MCF 10A (cell line): Measurements from ENCODE around the gene SMOC2. TPM values are rescaled to one million over a fixed set of nuclear protein-coding genes. Genes with fewer than 3 reads are reported as not detected.

ENCODE experiments used
- BruUV-seq: library from RNA; stranded (reverse); fragments of 400-500 nt; replicated peaks from 2 replicates; lab custom pipeline; 2021; lab: Mats Ljungman, UMichigan
- CTCF ChIA-PET: fragments of 300-600 bp; sonication (Branson Sonifier 250); formaldehyde crosslinking; extraction: SDS; loops from one replicate; lab custom pipeline; 2021; ENCODE audit warnings: antibody characterized with exemption, inconsistent platforms; lab: Yijun Ruan, JAX
- POLR2A ChIA-PET: fragments of 300-600, 350-650 bp; sonication (Branson Sonifier 250); formaldehyde crosslinking; extraction: SDS; loops from one replicate; lab custom pipeline; 2020; ENCODE audit warnings: antibody characterized with exemption, inconsistent platforms; lab: Yijun Ruan, JAX
- DNase-seq: peaks from one replicate; pipeline ENCODE4 v3.0.0-alpha.2; 2018; ENCODE audit not compliant: unreplicated experiment
- H3K27ac Mint-ChIP-seq: one replicate; pipeline ENCODE4 v1.8.0; 2022; ENCODE audit warnings: mild to moderate bottlenecking, low read depth, mixed read lengths; ENCODE audit not compliant: unreplicated experiment
- H3K27me3 Mint-ChIP-seq: one replicate; pipeline ENCODE4 v1.8.0; 2022; ENCODE audit warnings: mixed read lengths; ENCODE audit not compliant: insufficient read depth, unreplicated experiment
- H3K36me3 Mint-ChIP-seq: one replicate; pipeline ENCODE4 v1.8.0; 2022; ENCODE audit warnings: mild to moderate bottlenecking, moderate library complexity, mixed read lengths; ENCODE audit not compliant: insufficient read depth, unreplicated experiment
- H3K4me1 Mint-ChIP-seq: one replicate; pipeline ENCODE4 v1.8.0; 2022; ENCODE audit warnings: mixed read lengths; ENCODE audit not compliant: insufficient read depth, unreplicated experiment
- H3K4me3 Mint-ChIP-seq: one replicate; pipeline ENCODE4 v1.8.0; 2022; ENCODE audit warnings: mild to moderate bottlenecking, moderate library complexity, mixed read lengths; ENCODE audit not compliant: unreplicated experiment
- H3K9me3 Mint-ChIP-seq: one replicate; pipeline ENCODE4 v1.8.0; 2022; ENCODE audit warnings: mixed read lengths; ENCODE audit not compliant: unreplicated experiment
- CTCF ChIP-seq: fragments of 200-600 bp; IDR thresholded peaks from one replicate; pipeline ENCODE4 v1.8.0; 2022; ENCODE audit warnings: antibody characterized with exemption, mild to moderate bottlenecking; ENCODE audit not compliant: unreplicated experiment
- intact Hi-C: fragments of 100-400 bp; cut with micrococcal nuclease; formaldehyde crosslinking; loops from 2 replicates; pipeline ENCODE4 v1.14.1; 2022
- total RNA-seq: library from RNA; stranded (reverse); gene quantifications from 2 replicates; pipeline ENCODE4 v1.2.3, GENCODE V29; 2022

SMOC2 gene
- total RNA-seq, 1 experiment from 2014 or later, result not detected

- DNase-seq, result no peak
- H3K27ac Mint-ChIP-seq, result no peak overlapping the region
- ChIA-PET CTCF (interaction anchor here (0.8 to 2.1 kb wide), 7 partner anchors 12 to 102 kb away, joined by 3 to 7 read pairs (median 3); no protein-coding TSS in a partner anchor), POLR2A (no interaction called here)
- H3K27me3 Mint-ChIP-seq, result peaks cover 42% of the 10 kb centered on the region
- intact Hi-C loops, result no loop called here
- H3K4me1 Mint-ChIP-seq, result no peaks in the 10 kb centered on the region
- no peaks in the 10 kb centered on the region for H3K36me3 Mint-ChIP-seq
- TF ChIP-seq CTCF, result no peak
- H3K4me3 Mint-ChIP-seq, result no peak overlapping the region
- no TSS peak for BruUV-seq
- H3K9me3 Mint-ChIP-seq, result no peaks in the 10 kb centered on the region
Observed at GRCh38 chr6:168711666-168712300, 270.8 kb downstream of the SMOC2 start.

DNA sequence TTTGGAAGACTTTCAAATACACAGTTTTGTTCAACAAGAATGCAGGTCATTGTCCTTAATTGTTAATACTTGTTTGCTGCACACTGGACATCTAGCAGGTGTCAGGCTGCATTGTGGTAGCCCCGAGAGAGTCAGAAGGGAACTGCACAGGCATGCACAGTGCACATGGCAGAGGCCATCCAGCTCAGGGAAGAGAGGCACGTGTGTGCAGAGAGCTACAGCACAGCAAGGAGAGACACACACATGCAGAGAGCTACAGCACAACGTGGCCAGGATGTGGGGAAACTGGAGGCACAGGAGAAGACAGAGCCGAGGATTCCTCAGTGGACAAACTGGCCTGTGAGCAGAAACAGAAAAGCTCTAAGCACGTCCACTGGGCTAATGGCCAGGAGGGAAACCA, 272.0 kb downstream of the SMOC2 start:
- intact Hi-C loops, result no loop called here
- CTCF ChIA-PET, result interaction anchor here (0.7 to 0.9 kb wide), 2 partner anchors 14 to 688 kb away, joined by 5 read pairs; no protein-coding TSS in a partner anchor
- DNase-seq, result no peak
- no peak for TF ChIP-seq CTCF
- no TSS peak for BruUV-seq
- Mint-ChIP-seq H3K27ac (no peak overlapping the region), H3K4me3 (no peak overlapping the region), H3K36me3 (no peaks in the 10 kb centered on the region), H3K9me3 (no peaks in the 10 kb centered on the region), H3K4me1 (no peaks in the 10 kb centered on the region), H3K27me3 (peaks cover 30% of the 10 kb centered on the region)
- POLR2A ChIA-PET, result no interaction called here

DNA sequence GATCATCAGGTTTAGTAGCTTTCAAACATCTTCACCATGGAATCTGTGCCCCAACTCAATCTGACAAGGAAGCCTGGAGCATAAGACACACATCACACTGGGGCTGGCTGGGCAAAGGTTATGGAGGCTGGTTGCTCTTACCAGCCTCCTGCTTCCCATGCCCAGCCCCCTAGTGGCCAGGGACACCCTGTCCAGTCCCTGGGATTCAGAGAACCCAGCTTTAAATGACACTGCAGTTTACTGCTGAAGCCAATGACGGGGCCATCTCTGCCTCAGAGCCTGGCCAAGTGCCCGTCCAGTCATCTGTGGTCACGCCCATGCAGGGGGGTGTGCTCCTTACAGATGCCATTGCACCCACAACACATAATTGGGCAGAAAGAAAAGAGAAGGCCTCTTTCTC, 272.9 kb downstream of the SMOC2 start:
- no peaks in the 10 kb centered on the region for H3K36me3 Mint-ChIP-seq
- intact Hi-C loops, result loop anchor here (2.0 kb wide), 1 partner anchor 97 kb away; no protein-coding TSS in a partner anchor
- DNase-seq, result peak; percentile 43
- BruUV-seq, result no TSS peak
- CTCF ChIA-PET, result interaction anchor here (0.7 to 0.8 kb wide), 3 partner anchors 47 to 689 kb away, joined by 3 to 5 read pairs (median 4); no protein-coding TSS in a partner anchor
- peak; percentile 46 for TF ChIP-seq CTCF
- H3K4me3 Mint-ChIP-seq, result no peak overlapping the region
- H3K9me3 Mint-ChIP-seq, result no peaks in the 10 kb centered on the region
- POLR2A ChIA-PET, result interaction anchor here (0.7 kb wide), 1 partner anchor 41 kb away, joined by 4 read pairs; no protein-coding TSS in a partner anchor
- H3K27ac Mint-ChIP-seq, result no peak overlapping the region
- H3K4me1 Mint-ChIP-seq, result no peaks in the 10 kb centered on the region
- peaks cover 30% of the 10 kb centered on the region for H3K27me3 Mint-ChIP-seq

DNA sequence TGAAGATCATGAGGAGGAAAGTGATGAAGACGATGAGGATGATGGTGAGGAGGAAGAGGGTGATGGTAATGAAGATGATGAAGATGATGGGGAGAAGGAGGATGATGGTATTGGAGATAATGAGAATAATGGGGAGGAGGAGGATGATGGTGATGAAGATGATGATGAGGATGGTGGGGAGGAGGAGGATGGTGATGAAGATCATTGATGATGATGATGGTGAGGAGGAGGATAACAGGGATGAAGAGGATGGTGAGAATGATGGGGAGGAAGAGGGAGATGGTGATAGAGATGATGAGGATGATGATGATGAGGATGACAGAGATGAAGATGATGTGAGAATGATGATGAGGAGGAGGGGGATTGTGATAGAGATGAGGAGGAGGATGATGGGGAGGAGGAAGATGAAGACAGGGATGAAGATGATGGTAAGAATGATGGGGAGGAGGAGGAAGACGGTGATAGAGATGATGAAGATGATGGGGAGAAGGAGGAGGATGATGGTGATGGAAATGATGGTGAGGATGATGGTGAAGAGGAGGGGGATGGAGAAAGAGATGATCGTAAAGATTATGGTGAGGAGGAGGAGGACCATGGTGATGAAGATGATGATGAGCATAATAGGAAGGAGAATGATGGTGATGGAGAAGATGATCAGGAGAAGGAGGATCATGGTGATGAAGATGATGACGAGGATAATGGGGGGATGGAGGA, 273.7 kb downstream of the SMOC2 start:
- Mint-ChIP-seq H3K4me3 (no peak overlapping the region), H3K4me1 (no peaks in the 10 kb centered on the region), H3K9me3 (no peaks in the 10 kb centered on the region), H3K27ac (no peak overlapping the region), H3K36me3 (no peaks in the 10 kb centered on the region), H3K27me3 (peaks cover 21% of the 10 kb centered on the region)
- no peak for TF ChIP-seq CTCF
- CTCF ChIA-PET, result no interaction called here
- intact Hi-C loops, result loop anchor here (2.0 kb wide), 1 partner anchor 98 kb away; no protein-coding TSS in a partner anchor
- no TSS peak for BruUV-seq
- DNase-seq, result no peak
- POLR2A ChIA-PET, result no interaction called here
